GM12878 (cell line): Measurements from ENCODE around the gene CLDN24. TPM values are rescaled to one million over a fixed set of nuclear protein-coding genes. Genes with fewer than 3 reads are reported as not detected.
A peak's percentile ranks its signal among the peaks of the same experiment; 100 is the strongest.

Experiments
- CHD4 ChIP-seq: fragments of 200-600 bp; sonication (generic); IDR thresholded peaks from 2 replicates; pipeline ENCODE4 v1.6.1; 2016; ENCODE audit warnings: mild to moderate bottlenecking
- DPF2 ChIP-seq: fragments of 450-650 bp; IDR thresholded peaks from 2 replicates; pipeline ENCODE4 v1.6.1; 2017; ENCODE audit warnings: mild to moderate bottlenecking
- E2F8 ChIP-seq: fragments of 450-650 bp; IDR thresholded peaks from 2 replicates; pipeline ENCODE4 v1.6.1; 2018; ENCODE audit warnings: mild to moderate bottlenecking, low read depth, moderate library complexity; ENCODE audit not compliant: partially characterized antibody
- NR2F1 ChIP-seq: fragments of 450-650 bp; conservative IDR thresholded peaks from 2 replicates; pipeline ENCODE4 v1.6.1; 2017; ENCODE audit warnings: mild to moderate bottlenecking
- TBL1XR1 ChIP-seq: IDR thresholded peaks from 2 replicates; pipeline ENCODE4 v1.6.1; 2012; ENCODE audit warnings: low read depth, low read length, improper control_type of control experiment
- ZNF384 ChIP-seq: IDR thresholded peaks from 2 replicates; pipeline ENCODE4 v1.6.1; 2012; ENCODE audit warnings: low read depth, mild to moderate bottlenecking, low read length, improper control_type of control experiment, borderline replicate concordance
- polyA plus RNA-seq, 11 experiments: library from polyadenylated mRNA; depleted of rRNA in 4 of 11; unstranded in 6 of 11; stranded (reverse) in 5 of 11; fragments of >200 nt; fragmentation: Nextera tagmentation in 4 of 11; fragmentation: Illumina TruSeq in 1 of 11; extraction: Ambion mirVana in 4 of 11; extraction: Trizol in 1 of 11; gene quantifications; 1 replicate in 1 of 11; 2 replicates in 10 of 11; pipeline versions ENCODE4 v1.2.1 to v1.2.3, GENCODE V29; 2011 to 2016; ENCODE audit warnings: inconsistent platforms in 2 of 11, missing spikeins in 2 of 11, low read depth in 1 of 11
- total RNA-seq, 4 experiments: library from RNA; depleted of rRNA in 3 of 4; stranded (reverse); fragments of >200 nt in 3 of 4; fragmentation: Illumina TruSeq in 1 of 4; extraction: Trizol in 1 of 4; gene quantifications; 2 replicates each; pipeline versions ENCODE4 v1.2.1 to v1.2.3, GENCODE V29; 2013 to 2021
- TF ChIP-seq, protein P1 (sequence below): fragments of 450-650 bp; IDR thresholded peaks from 2 replicates; pipeline ENCODE4 v1.6.1; 2017; ENCODE audit warnings: mild to moderate bottlenecking, moderate library complexity

The CLDN24 gene
- total and polyA plus RNA-seq, 10 of the 15 experiments (the other 5 are each of a cell fraction or from before 2014, with no cell fraction given) = not detected

DNA sequence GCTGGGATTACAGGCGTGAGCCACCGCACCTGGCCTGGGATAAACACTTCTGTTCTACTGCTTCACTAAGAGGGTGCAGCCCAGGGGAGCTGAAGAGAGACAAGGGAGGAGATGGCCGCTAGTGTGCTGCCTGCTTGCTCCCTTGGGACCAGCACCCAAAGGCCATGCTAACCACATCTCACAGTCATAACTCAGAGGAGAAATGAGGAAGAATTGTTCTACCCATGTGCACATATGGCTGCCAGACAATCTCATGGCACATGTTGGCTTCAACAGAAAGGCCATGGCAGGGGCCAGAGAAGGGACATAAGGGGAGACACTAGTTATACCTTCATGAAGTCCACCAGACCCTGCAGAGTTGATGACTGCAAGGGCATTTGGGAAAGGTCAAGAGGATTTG is 24.6 kb downstream of the CLDN24 start (continued):
- TF ChIP-seq E2F8 (no peak), NR2F1 (peak; percentile 58; the same call in 1 of the 2 replicates), DPF2 (peak; percentile 42; the same call in 1 of the 2 replicates), ZNF384 (no peak), TBL1XR1 (no peak), CHD4 (no peak)
- TF ChIP-seq, protein P1, sequence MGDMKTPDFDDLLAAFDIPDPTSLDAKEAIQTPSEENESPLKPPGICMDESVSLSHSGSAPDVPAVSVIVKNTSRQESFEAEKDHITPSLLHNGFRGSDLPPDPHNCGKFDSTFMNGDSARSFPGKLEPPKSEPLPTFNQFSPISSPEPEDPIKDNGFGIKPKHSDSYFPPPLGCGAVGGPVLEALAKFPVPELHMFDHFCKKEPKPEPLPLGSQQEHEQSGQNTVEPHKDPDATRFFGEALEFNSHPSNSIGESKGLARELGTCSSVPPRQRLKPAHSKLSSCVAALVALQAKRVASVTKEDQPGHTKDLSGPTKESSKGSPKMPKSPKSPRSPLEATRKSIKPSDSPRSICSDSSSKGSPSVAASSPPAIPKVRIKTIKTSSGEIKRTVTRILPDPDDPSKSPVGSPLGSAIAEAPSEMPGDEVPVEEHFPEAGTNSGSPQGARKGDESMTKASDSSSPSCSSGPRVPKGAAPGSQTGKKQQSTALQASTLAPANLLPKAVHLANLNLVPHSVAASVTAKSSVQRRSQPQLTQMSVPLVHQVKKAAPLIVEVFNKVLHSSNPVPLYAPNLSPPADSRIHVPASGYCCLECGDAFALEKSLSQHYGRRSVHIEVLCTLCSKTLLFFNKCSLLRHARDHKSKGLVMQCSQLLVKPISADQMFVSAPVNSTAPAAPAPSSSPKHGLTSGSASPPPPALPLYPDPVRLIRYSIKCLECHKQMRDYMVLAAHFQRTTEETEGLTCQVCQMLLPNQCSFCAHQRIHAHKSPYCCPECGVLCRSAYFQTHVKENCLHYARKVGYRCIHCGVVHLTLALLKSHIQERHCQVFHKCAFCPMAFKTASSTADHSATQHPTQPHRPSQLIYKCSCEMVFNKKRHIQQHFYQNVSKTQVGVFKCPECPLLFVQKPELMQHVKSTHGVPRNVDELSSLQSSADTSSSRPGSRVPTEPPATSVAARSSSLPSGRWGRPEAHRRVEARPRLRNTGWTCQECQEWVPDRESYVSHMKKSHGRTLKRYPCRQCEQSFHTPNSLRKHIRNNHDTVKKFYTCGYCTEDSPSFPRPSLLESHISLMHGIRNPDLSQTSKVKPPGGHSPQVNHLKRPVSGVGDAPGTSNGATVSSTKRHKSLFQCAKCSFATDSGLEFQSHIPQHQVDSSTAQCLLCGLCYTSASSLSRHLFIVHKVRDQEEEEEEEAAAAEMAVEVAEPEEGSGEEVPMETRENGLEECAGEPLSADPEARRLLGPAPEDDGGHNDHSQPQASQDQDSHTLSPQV = no peak
